ENCODE data around the gene TUBG2.
"Not testable (repeated sequence)": the region's sequence is repeated elsewhere in the genome, so short reads cannot be mapped to it uniquely, and the experiment has no call there.

Gene TUBG2

GRCh38 chr17:42629411-42630009 lies 29.6 kb upstream of the TUBG2 start:
- peak overlapping the region; percentile 0 for H3K4me3 ChIP-seq (ENCODE audit: low read length)
- peak overlapping the region; percentile 12 for H3K9ac ChIP-seq (ENCODE audit: low read length)
- H3K9me3 ChIP-seq (ENCODE audit: control insufficient read depth, low read length), result no peaks in the 10 kb centered on the region
- no peaks in the 10 kb centered on the region for H3K36me3 ChIP-seq (ENCODE audit: control insufficient read depth, insufficient read depth, low read length)
- no peaks in the 10 kb centered on the region for H3K27me3 ChIP-seq (ENCODE audit: control insufficient read depth, insufficient read depth, low read length)
- H3K4me1 ChIP-seq (ENCODE audit: control insufficient read depth, insufficient read depth, low read length), result peaks cover 36% of the 10 kb centered on the region

DNA sequence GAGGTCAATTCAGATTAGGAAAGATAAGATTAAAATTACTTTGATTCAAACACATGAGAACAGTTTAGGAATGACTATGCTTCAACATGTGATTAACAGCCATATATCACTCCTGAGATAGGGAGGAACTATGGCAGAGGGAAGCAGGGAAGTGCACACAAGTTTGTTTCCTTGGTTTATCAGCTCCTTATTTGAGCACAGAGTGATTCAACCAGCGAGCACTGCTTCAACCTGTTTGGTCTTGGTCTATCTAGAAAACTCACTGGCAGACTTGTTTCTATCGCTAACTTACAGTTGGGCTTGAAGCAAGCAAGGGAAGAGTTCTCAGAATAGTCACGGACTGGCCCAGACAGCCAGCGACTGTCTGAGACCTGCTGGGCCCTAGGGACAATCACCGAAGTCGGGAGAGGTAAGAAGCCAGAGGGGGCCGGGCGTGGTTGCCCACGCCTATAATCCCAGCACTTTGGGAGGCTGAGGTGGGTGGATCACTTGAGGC lies 26.1 kb upstream of the TUBG2 start:
- Histone ChIP-seq H3K9ac (ENCODE audit: low read length) (peak overlapping the region; percentile 66), H3K4me1 (ENCODE audit: control insufficient read depth, insufficient read depth, low read length) (peaks cover 20% of the 10 kb centered on the region), H3K27me3 (ENCODE audit: control insufficient read depth, insufficient read depth, low read length) (no peaks in the 10 kb centered on the region), H3K36me3 (ENCODE audit: control insufficient read depth, insufficient read depth, low read length) (no peaks in the 10 kb centered on the region), H3K4me3 (ENCODE audit: low read length) (peak overlapping the region; percentile 6), H3K9me3 (ENCODE audit: control insufficient read depth, low read length) (no peaks in the 10 kb centered on the region)

GRCh38 chr17:42639525-42640113 lies 19.5 kb upstream of the TUBG2 start:
- H3K9ac ChIP-seq (ENCODE audit: low read length), result no peak overlapping the region
- H3K9me3 ChIP-seq (ENCODE audit: control insufficient read depth, low read length), result no peaks in the 10 kb centered on the region
- no peaks in the 10 kb centered on the region for H3K4me1 ChIP-seq (ENCODE audit: control insufficient read depth, insufficient read depth, low read length)
- H3K27me3 ChIP-seq (ENCODE audit: control insufficient read depth, insufficient read depth, low read length), result no peaks in the 10 kb centered on the region
- H3K4me3 ChIP-seq (ENCODE audit: low read length), result no peak overlapping the region
- H3K36me3 ChIP-seq (ENCODE audit: control insufficient read depth, insufficient read depth, low read length), result no peaks in the 10 kb centered on the region

- H3K36me3 ChIP-seq (ENCODE audit: control insufficient read depth, insufficient read depth, low read length), result no peaks in the 10 kb centered on the region
- no peaks in the 10 kb centered on the region for H3K4me1 ChIP-seq (ENCODE audit: control insufficient read depth, insufficient read depth, low read length)
- no peak overlapping the region for H3K4me3 ChIP-seq (ENCODE audit: low read length)
- no peaks in the 10 kb centered on the region for H3K27me3 ChIP-seq (ENCODE audit: control insufficient read depth, insufficient read depth, low read length)
- H3K9me3 ChIP-seq (ENCODE audit: control insufficient read depth, low read length), result no peaks in the 10 kb centered on the region
- H3K9ac ChIP-seq (ENCODE audit: low read length), result no peak overlapping the region
Measured at GRCh38 chr17:42640121-42640520, 19.0 kb upstream of the TUBG2 start.

- Histone ChIP-seq H3K4me1 (ENCODE audit: control insufficient read depth, insufficient read depth, low read length) (no peaks in the 10 kb centered on the region), H3K9me3 (ENCODE audit: control insufficient read depth, low read length) (no peaks in the 10 kb centered on the region), H3K4me3 (ENCODE audit: low read length) (no peak overlapping the region), H3K9ac (ENCODE audit: low read length) (no peak overlapping the region), H3K36me3 (ENCODE audit: control insufficient read depth, insufficient read depth, low read length) (no peaks in the 10 kb centered on the region), H3K27me3 (ENCODE audit: control insufficient read depth, insufficient read depth, low read length) (no peaks in the 10 kb centered on the region)
Measured at GRCh38 chr17:42642336-42642735, 16.7 kb upstream of the TUBG2 start.

- no peak overlapping the region for H3K4me3 ChIP-seq (ENCODE audit: low read length)
- H3K4me1 ChIP-seq (ENCODE audit: control insufficient read depth, insufficient read depth, low read length), result no peaks in the 10 kb centered on the region
- H3K27me3 ChIP-seq (ENCODE audit: control insufficient read depth, insufficient read depth, low read length), result no peaks in the 10 kb centered on the region
- H3K36me3 ChIP-seq (ENCODE audit: control insufficient read depth, insufficient read depth, low read length), result no peaks in the 10 kb centered on the region
- no peaks in the 10 kb centered on the region for H3K9me3 ChIP-seq (ENCODE audit: control insufficient read depth, low read length)
- no peak overlapping the region for H3K9ac ChIP-seq (ENCODE audit: low read length)
Measured at GRCh38 chr17:42647778-42648177, 11.3 kb upstream of the TUBG2 start.

GRCh38 chr17:42651392-42651791 lies 7.7 kb upstream of the TUBG2 start:
- H3K4me1 ChIP-seq (ENCODE audit: control insufficient read depth, insufficient read depth, low read length), result peaks cover 12% of the 10 kb centered on the region
- no peaks in the 10 kb centered on the region for H3K9me3 ChIP-seq (ENCODE audit: control insufficient read depth, low read length)
- H3K27me3 ChIP-seq (ENCODE audit: control insufficient read depth, insufficient read depth, low read length), result peaks cover 8% of the 10 kb centered on the region
- H3K4me3 ChIP-seq (ENCODE audit: low read length), result no peak overlapping the region
- H3K9ac ChIP-seq (ENCODE audit: low read length), result no peak overlapping the region
- no peaks in the 10 kb centered on the region for H3K36me3 ChIP-seq (ENCODE audit: control insufficient read depth, insufficient read depth, low read length)

DNA sequence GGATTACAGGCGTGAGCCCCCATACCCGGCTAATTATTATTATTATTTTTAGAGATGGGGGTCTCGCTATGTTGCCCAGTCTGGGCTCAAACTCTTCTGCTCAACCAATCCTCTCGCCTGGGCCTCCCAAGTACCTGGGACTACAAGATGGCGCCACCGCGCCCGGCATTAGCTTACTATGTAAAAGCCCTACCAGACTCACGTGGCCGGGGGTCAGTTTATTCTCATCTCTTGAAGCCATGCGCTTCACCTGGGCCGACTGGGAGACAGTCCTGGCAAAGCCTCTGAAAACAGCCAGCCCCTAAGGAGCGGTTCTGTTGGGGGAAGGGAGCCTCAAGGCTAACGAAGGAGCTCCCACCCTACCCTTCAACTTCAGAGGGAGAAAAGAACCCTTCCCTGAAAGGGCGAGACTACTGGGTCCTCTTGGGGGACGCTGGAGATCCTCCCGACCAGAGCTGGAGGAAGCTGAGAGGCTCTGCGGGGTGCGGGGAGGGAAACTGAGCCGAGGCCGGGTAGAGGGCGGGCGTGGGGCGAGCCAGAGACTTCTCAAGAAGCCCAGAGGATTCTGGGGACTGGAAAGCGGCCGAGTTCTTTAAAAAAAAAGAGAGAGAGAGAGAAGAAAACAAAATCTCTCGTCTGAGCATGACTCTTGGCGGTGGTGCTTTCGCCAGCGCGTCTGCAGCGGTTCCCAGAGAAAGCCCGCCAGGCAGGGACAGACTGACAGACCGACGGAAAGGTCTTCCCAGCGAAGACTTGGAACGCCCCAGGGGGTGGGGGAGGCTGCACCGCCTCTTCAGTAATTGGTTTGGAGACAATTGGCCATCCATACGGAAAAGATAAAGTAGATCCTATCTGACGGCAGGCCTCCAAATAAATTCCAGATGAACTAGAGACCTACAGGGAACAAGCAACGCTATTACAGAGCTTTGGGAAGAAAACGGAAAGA lies 5.6 kb upstream of the TUBG2 start:
- no peaks in the 10 kb centered on the region for H3K36me3 ChIP-seq (ENCODE audit: control insufficient read depth, insufficient read depth, low read length)
- H3K9me3 ChIP-seq (ENCODE audit: control insufficient read depth, low read length), result no peaks in the 10 kb centered on the region
- H3K4me1 ChIP-seq (ENCODE audit: control insufficient read depth, insufficient read depth, low read length), result peaks cover 12% of the 10 kb centered on the region
- peak overlapping the region; percentile 72 for H3K9ac ChIP-seq (ENCODE audit: low read length)
- H3K4me3 ChIP-seq (ENCODE audit: low read length), result no peak overlapping the region
- peaks cover 8% of the 10 kb centered on the region for H3K27me3 ChIP-seq (ENCODE audit: control insufficient read depth, insufficient read depth, low read length)

DNA sequence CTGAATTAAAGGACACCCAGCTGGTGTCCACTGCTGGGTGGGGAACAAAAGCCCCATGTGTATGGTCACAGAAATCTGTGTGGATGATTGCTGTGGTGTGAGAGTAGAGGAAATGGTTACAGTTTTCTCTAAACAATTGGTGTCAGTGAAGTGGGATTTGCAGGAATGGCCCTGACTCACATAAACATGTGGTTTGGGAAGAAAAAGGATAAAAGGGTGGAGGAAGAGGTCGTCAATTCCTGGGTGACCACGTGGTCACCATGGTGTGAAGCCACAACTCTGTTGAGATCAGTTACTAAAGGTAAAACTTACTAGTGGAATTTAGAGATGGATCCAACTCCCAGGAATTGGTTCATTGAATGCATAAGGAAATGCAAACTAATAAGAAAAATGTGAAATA lies 3.6 kb upstream of the TUBG2 start:
- Histone ChIP-seq H3K27me3 (ENCODE audit: control insufficient read depth, insufficient read depth, low read length) (peaks cover 8% of the 10 kb centered on the region), H3K9ac (ENCODE audit: low read length) (no peak overlapping the region), H3K9me3 (ENCODE audit: control insufficient read depth, low read length) (no peaks in the 10 kb centered on the region), H3K36me3 (ENCODE audit: control insufficient read depth, insufficient read depth, low read length) (no peaks in the 10 kb centered on the region), H3K4me1 (ENCODE audit: control insufficient read depth, insufficient read depth, low read length) (peaks cover 22% of the 10 kb centered on the region), H3K4me3 (ENCODE audit: low read length) (no peak overlapping the region)

DNA sequence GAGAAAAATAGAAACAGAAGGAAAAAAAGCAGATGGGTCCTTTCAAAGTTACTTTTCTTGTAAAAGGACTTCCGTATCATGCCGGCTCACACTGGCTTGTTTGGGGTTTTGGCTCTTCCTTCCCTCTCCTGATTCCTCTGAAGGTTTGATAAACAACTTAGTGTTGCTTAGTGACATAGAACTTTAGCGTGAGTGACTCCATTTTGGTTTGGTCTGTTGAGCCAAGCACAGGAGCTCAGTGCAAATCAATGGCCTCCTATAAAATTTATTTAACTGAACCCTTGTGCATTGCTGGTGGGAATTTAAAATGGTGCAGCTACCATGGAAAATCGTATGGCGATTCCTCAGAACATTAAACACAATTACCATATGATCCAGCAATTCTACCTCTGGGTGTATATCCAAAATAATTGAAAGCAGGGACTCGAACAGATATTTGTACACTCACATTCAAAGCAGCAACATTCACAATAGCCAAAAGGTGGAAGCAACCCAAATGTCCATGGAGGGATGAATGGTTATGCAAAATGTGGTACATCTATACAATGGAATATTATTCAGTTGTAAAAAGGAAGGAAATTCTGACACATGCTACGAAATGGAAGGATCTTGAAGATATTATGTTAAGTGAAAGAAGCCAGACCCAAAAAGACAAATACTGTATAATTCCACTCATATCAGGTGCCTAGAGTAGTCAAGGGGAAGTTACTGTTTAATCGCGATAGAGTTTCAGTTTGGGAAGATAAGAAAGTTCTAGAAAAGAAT lies 1.1 kb upstream of the TUBG2 start:
- Histone ChIP-seq H3K9me3 (ENCODE audit: control insufficient read depth, low read length) (no peaks in the 10 kb centered on the region), H3K36me3 (ENCODE audit: control insufficient read depth, insufficient read depth, low read length) (no peaks in the 10 kb centered on the region), H3K9ac (ENCODE audit: low read length) (no peak overlapping the region), H3K27me3 (ENCODE audit: control insufficient read depth, insufficient read depth, low read length) (peaks cover 8% of the 10 kb centered on the region), H3K4me1 (ENCODE audit: control insufficient read depth, insufficient read depth, low read length) (peaks cover 22% of the 10 kb centered on the region), H3K4me3 (ENCODE audit: low read length) (no peak overlapping the region)

DNA sequence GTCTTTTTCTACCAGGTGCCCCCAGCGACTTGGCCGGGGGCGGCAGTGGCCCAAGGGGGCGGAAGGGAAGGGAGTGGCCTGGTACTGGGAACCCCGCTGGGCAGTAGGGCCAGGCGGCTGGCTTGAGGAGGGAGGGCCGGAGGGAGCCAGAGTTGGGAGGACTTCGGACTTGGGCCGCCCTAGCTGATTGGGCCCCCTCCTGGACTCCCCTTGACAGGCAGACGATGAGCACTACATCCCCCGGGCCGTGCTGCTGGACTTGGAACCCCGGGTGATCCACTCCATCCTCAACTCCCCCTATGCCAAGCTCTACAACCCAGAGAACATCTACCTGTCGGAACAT lies 819 bp downstream of the TUBG2 start:
- peak overlapping the region; percentile 71 for H3K9ac ChIP-seq (ENCODE audit: low read length)
- not testable (repeated sequence) for H3K36me3 ChIP-seq (ENCODE audit: control insufficient read depth, insufficient read depth, low read length); H3K27me3 ChIP-seq (ENCODE audit: control insufficient read depth, insufficient read depth, low read length); H3K9me3 ChIP-seq (ENCODE audit: control insufficient read depth, low read length); H3K4me3 ChIP-seq (ENCODE audit: low read length)
- peaks cover 10% of the 10 kb centered on the region for H3K4me1 ChIP-seq (ENCODE audit: control insufficient read depth, insufficient read depth, low read length)
